ENCODE data around the gene PHF2.

Gene PHF2

DNA sequence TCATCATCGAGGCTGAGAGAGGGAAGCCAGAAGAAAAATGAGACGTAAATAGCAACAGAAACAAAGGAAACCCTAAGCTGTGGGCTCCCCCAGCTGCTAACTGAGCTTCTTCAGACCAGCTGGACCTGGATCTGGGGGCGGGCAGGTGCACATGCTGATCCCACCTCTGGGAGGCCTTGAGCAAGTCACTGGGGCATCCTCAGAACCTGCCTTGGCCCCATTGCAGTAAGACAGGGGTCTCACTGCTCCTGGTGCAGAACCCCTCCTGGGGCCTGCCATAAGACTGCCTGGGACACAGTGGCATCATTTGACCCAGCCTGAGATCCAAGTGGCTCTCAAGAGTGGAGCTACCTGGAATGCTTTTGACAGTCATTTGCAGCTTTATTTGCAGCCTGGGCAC is 77.4 kb downstream of the PHF2 start:
- DNase-seq (ENCODE audit: low spot score): no peak

DNA sequence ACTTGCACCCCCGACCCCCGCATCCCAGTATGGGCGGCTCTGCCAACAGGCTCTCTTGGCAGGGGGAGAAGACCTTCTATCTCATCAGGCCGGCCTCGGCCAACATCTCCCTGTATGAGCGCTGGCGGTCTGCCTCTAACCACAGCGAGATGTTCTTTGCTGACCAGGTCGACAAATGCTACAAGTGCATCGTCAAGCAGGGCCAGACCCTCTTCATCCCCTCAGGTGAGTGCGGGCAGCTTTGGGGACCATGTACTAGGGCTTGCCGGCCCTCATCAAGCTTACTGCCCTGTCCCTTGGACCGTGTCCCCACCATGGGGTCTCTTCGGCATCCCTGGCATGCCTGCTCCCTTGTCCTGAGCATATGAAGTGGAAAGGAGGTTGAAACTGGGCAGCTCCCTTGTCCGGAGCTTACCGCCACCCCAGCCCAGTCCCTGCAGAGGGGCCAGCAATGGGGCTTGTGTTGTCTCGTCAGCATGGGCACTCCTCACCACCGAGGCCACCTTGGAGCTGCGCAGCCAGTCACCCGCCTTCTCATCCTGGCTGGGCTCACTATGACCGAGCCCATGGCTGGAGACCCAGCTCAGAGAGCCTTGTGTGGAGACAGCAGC is 78.1 kb downstream of the PHF2 start:
- H3K27me3 ChIP-seq (ENCODE audit: control insufficient read depth in 3 of 3, insufficient read depth in 3 of 3, low read depth in 1 of 3, low read length in 3 of 3): no peaks in the 10 kb centered on the region
- no peak overlapping the region for H3K9ac ChIP-seq (ENCODE audit: low read depth, low read length, poor library complexity)
- H4K91ac ChIP-seq (ENCODE audit: low read depth, low read length, poor library complexity): no peak overlapping the region
- no peak overlapping the region for H2BK5ac ChIP-seq (ENCODE audit: low read length)
- H4K8ac ChIP-seq (ENCODE audit: low read depth, low read length): no peak overlapping the region
- H3K79me1 ChIP-seq (ENCODE audit: low read depth, low read length): peaks cover 2% of the 10 kb centered on the region
- no peak overlapping the region for H2AK5ac ChIP-seq (ENCODE audit: low read depth, low read length)
- WGBS, 2 donors (ENCODE audit: extremely low coverage in 2 of 2, insufficient read length in 2 of 2, insufficient replicate concordance in 1 of 2): no CpG with 5 or more reads among the region's 21 CpGs
- H3K36me3 ChIP-seq (replicated peaks in 1 of 2; ENCODE audit: control insufficient read depth in 2 of 2, insufficient read depth in 2 of 2, low read length in 2 of 2): peaks cover 24 to 93% of the 10 kb centered on the region in 2 donors
- no peak overlapping the region for H3K4me2 ChIP-seq (ENCODE audit: insufficient read depth, low read length, poor library complexity, severe bottlenecking)
- H3K9me3 ChIP-seq (replicated peaks in 1 of 2; ENCODE audit: control insufficient read depth in 2 of 2, insufficient read depth in 1 of 2, low read depth in 1 of 2, low read length in 2 of 2): peaks cover 0 to 4% of the 10 kb centered on the region in 2 donors
- H3K4ac ChIP-seq (ENCODE audit: low read length): no peak overlapping the region
- no peak overlapping the region for H3K14ac ChIP-seq (ENCODE audit: low read length)
- no peak overlapping the region for H3K23ac ChIP-seq (ENCODE audit: low read depth, low read length, poor library complexity)
- DNase-seq (ENCODE audit: low spot score): no peak
- no peak overlapping the region for H2AFZ ChIP-seq (ENCODE audit: low read length)
- H3K4me1 ChIP-seq (ENCODE audit: control insufficient read depth in 2 of 2, insufficient read depth in 1 of 2, low read depth in 1 of 2, low read length in 2 of 2): peaks cover 0 to 2% of the 10 kb centered on the region in 2 donors
- peak overlapping the region; percentile 18 for H3K18ac ChIP-seq (ENCODE audit: low read length)
- no peak overlapping the region for H2BK120ac ChIP-seq (ENCODE audit: low read depth, low read length)
- no peak overlapping the region for H3K27ac ChIP-seq (replicated peaks; ENCODE audit: low read length)
- H3K4me3 ChIP-seq (ENCODE audit: low read length in 2 of 2): no peak overlapping the region
- no peak overlapping the region for H2BK15ac ChIP-seq (ENCODE audit: low read length)
- H2BK12ac ChIP-seq (ENCODE audit: low read length): no peak overlapping the region

More for the DNA sequence above, 77.4 kb downstream of the PHF2 start:
- no peak overlapping the region for H3K27ac ChIP-seq (replicated peaks; ENCODE audit: low read length)
- no peak overlapping the region for H2BK12ac ChIP-seq (ENCODE audit: low read length)
- H2BK120ac ChIP-seq (ENCODE audit: low read depth, low read length): no peak overlapping the region
- H2BK15ac ChIP-seq (ENCODE audit: low read length): no peak overlapping the region
- no peak overlapping the region for H3K4me2 ChIP-seq (ENCODE audit: insufficient read depth, low read length, poor library complexity, severe bottlenecking)
- H2AK5ac ChIP-seq (ENCODE audit: low read depth, low read length): no peak overlapping the region
- no peak overlapping the region for H3K9ac ChIP-seq (ENCODE audit: low read depth, low read length, poor library complexity)
- H3K14ac ChIP-seq (ENCODE audit: low read length): no peak overlapping the region
- no peak overlapping the region for H2AFZ ChIP-seq (ENCODE audit: low read length)
- H4K91ac ChIP-seq (ENCODE audit: low read depth, low read length, poor library complexity): no peak overlapping the region
- no peaks in the 10 kb centered on the region for H3K27me3 ChIP-seq (ENCODE audit: control insufficient read depth in 3 of 3, insufficient read depth in 3 of 3, low read depth in 1 of 3, low read length in 3 of 3)
- H3K79me1 ChIP-seq (ENCODE audit: low read depth, low read length): peaks cover 2% of the 10 kb centered on the region
- no peak overlapping the region for H2BK5ac ChIP-seq (ENCODE audit: low read length)
- no CpG with 5 or more reads among the region's 3 CpGs for WGBS, 2 donors (ENCODE audit: extremely low coverage in 2 of 2, insufficient read length in 2 of 2, insufficient replicate concordance in 1 of 2)
- no peak overlapping the region for H3K18ac ChIP-seq (ENCODE audit: low read length)
- H3K9me3 ChIP-seq (replicated peaks in 1 of 2; ENCODE audit: control insufficient read depth in 2 of 2, insufficient read depth in 1 of 2, low read depth in 1 of 2, low read length in 2 of 2): peaks cover 0 to 5% of the 10 kb centered on the region in 2 donors
- H3K4me3 ChIP-seq (ENCODE audit: low read length in 2 of 2): no peak overlapping the region
- no peak overlapping the region for H3K4ac ChIP-seq (ENCODE audit: low read length)
- H3K36me3 ChIP-seq (replicated peaks in 1 of 2; ENCODE audit: control insufficient read depth in 2 of 2, insufficient read depth in 2 of 2, low read length in 2 of 2): peaks cover 26 to 92% of the 10 kb centered on the region in 2 donors
- H3K4me1 ChIP-seq (ENCODE audit: control insufficient read depth in 2 of 2, insufficient read depth in 1 of 2, low read depth in 1 of 2, low read length in 2 of 2): peaks cover 0 to 2% of the 10 kb centered on the region in 2 donors
- no peak overlapping the region for H3K23ac ChIP-seq (ENCODE audit: low read depth, low read length, poor library complexity)
- no peak overlapping the region for H4K8ac ChIP-seq (ENCODE audit: low read depth, low read length)

DNA sequence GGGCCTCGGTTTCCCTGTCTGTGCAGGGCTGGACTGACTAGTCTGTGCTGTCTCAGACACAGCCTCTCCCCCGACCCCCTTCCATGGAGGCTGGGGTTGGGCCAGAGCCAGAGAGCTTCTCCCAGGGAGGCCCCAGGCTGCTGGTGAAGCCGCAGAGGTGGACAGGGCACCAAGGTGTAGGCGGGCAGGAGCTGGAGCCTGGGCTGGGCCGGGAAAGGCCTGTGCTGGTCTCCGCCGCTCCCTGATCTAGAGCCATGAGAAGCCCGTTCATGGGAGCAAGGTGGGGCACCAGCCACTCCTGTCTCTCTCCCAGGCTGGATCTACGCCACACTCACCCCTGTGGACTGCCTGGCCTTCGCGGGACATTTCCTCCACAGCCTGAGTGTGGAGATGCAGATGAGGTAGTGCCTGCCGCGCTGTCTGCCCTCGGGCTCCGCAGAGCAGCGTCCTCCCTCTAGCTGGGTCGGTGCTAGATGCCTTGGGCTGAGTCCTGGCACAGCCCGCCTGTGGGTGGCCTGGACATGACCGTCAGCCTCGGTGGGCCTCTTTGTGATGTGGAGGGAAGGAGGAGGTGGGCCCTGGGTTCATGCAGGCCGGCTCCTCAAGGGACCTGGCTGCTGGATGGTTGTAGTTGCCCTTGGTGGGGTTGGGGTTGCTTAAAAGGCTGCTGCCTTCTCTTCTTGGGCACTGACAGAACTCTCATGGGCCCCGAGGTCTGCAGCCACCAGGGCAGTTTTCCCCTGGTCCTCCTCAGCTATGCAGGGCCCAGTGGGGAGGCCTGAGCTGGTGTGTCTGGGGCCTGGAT is 79.4 kb downstream of the PHF2 start:
- H3K79me1 ChIP-seq (ENCODE audit: low read depth, low read length): peaks cover 2% of the 10 kb centered on the region
- H3K14ac ChIP-seq (ENCODE audit: low read length): peak overlapping the region; percentile 11
- H3K4ac ChIP-seq (ENCODE audit: low read length): no peak overlapping the region
- no peak overlapping the region for H3K23ac ChIP-seq (ENCODE audit: low read depth, low read length, poor library complexity)
- H3K36me3 ChIP-seq (replicated peaks in 1 of 2; ENCODE audit: control insufficient read depth in 2 of 2, insufficient read depth in 2 of 2, low read length in 2 of 2): peaks cover 19 to 91% of the 10 kb centered on the region in 2 donors
- H3K27ac ChIP-seq (replicated peaks; ENCODE audit: low read length): no peak overlapping the region
- no peak overlapping the region for H3K4me3 ChIP-seq (ENCODE audit: low read length in 2 of 2)
- no peak overlapping the region for H2BK120ac ChIP-seq (ENCODE audit: low read depth, low read length)
- no peak overlapping the region for H2AK5ac ChIP-seq (ENCODE audit: low read depth, low read length)
- no peak overlapping the region for H4K8ac ChIP-seq (ENCODE audit: low read depth, low read length)
- H3K18ac ChIP-seq (ENCODE audit: low read length): no peak overlapping the region
- no CpG with 5 or more reads among the region's 22 CpGs for WGBS, 2 donors (ENCODE audit: extremely low coverage in 2 of 2, insufficient read length in 2 of 2, insufficient replicate concordance in 1 of 2)
- peaks cover 0 to 2% of the 10 kb centered on the region in 2 donors for H3K9me3 ChIP-seq (replicated peaks in 1 of 2; ENCODE audit: control insufficient read depth in 2 of 2, insufficient read depth in 1 of 2, low read depth in 1 of 2, low read length in 2 of 2)
- no peaks in the 10 kb centered on the region for H3K27me3 ChIP-seq (ENCODE audit: control insufficient read depth in 3 of 3, insufficient read depth in 3 of 3, low read depth in 1 of 3, low read length in 3 of 3)
- no peak for DNase-seq (ENCODE audit: low spot score)
- no peak overlapping the region for H2BK15ac ChIP-seq (ENCODE audit: low read length)
- no peak overlapping the region for H4K91ac ChIP-seq (ENCODE audit: low read depth, low read length, poor library complexity)
- no peak overlapping the region for H2AFZ ChIP-seq (ENCODE audit: low read length)
- H3K4me1 ChIP-seq (ENCODE audit: control insufficient read depth in 2 of 2, insufficient read depth in 1 of 2, low read depth in 1 of 2, low read length in 2 of 2): peaks cover 0 to 2% of the 10 kb centered on the region in 2 donors
- H2BK12ac ChIP-seq (ENCODE audit: low read length): no peak overlapping the region
- no peak overlapping the region for H3K9ac ChIP-seq (ENCODE audit: low read depth, low read length, poor library complexity)
- H3K4me2 ChIP-seq (ENCODE audit: insufficient read depth, low read length, poor library complexity, severe bottlenecking): no peak overlapping the region
- H2BK5ac ChIP-seq (ENCODE audit: low read length): no peak overlapping the region
